Ishikawa (cell line): ENCODE data around the gene RYR1.

ENCODE experiments used
- CEBPB ChIP-seq: IDR thresholded peaks from 2 replicates; pipeline ENCODE4 v1.6.1; 2012
- CREB1 ChIP-seq: IDR thresholded peaks from 2 replicates; pipeline ENCODE4 v1.6.1; 2012; ENCODE audit warnings: low read depth
- EGR1 ChIP-seq: IDR thresholded peaks from 2 replicates; pipeline ENCODE4 v1.6.1; 2012
- EP300 ChIP-seq: IDR thresholded peaks from 2 replicates; pipeline ENCODE4 v1.6.1; 2012; ENCODE audit warnings: borderline replicate concordance
- FOXM1 ChIP-seq: IDR thresholded peaks from 2 replicates; pipeline ENCODE4 v1.6.1; 2012; ENCODE audit warnings: low read depth, borderline replicate concordance
- NFIC ChIP-seq: IDR thresholded peaks from 2 replicates; pipeline ENCODE4 v1.6.1; 2012
- RAD21 ChIP-seq: IDR thresholded peaks from 2 replicates; pipeline ENCODE4 v1.6.1; 2012; ENCODE audit warnings: low read depth
- TAF1 ChIP-seq: IDR thresholded peaks from 2 replicates; pipeline ENCODE4 v1.6.1; 2012; ENCODE audit warnings: low read depth, mild to moderate bottlenecking
- TEAD4 ChIP-seq: IDR thresholded peaks from 2 replicates; pipeline ENCODE4 v1.6.1; 2012
- YY1 ChIP-seq: IDR thresholded peaks from 2 replicates; pipeline ENCODE4 v1.6.1; 2012; ENCODE audit warnings: low read depth
- ZBTB7A ChIP-seq: IDR thresholded peaks from 2 replicates; pipeline ENCODE4 v1.6.1; 2012; ENCODE audit warnings: low read depth
- TF ChIP-seq, protein P1 (sequence below): IDR thresholded peaks from 2 replicates; pipeline ENCODE4 v1.6.1; 2012
- TF ChIP-seq, protein P2 (sequence below): IDR thresholded peaks from 2 replicates; pipeline ENCODE4 v1.6.1; 2012
- TF ChIP-seq, protein P3 (sequence below): IDR thresholded peaks from 2 replicates; pipeline ENCODE4 v1.6.1; 2012; ENCODE audit warnings: low read depth, mild to moderate bottlenecking

The RYR1 gene

DNA sequence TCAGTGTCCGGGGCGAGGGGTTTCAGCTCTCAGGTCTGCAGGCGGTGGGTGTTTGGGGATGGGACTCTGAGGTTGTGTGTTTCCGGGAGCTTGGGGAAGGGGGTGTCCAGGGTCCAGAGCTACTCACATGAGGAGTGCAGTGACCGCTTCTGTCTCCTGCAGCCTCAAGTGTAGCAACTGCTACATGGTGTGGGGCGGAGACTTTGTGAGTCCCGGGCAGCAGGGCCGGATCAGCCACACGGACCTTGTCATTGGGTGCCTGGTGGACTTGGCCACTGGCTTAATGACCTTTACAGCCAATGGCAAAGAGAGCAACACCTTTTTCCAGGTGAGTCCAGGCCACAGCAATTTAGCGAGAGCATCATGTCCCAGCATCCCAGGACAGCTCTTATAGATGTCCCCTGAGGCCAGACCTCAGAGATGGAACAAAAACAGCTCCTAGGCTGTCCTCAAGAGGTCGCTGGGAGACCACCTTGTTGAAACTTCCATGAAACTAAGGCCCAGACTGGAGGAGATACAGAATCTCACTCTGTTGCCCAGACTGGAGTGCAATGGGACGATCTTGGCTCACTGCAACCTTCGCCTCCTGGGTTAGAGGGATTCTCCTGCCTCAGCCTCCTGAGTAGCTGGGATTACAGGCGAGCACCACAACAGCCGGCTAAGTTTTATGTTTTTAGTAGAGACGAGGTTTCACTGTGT lies 44.9 kb downstream of the RYR1 start:
- TF ChIP-seq EP300 (no peak), RAD21 (peak; percentile 62)

DNA sequence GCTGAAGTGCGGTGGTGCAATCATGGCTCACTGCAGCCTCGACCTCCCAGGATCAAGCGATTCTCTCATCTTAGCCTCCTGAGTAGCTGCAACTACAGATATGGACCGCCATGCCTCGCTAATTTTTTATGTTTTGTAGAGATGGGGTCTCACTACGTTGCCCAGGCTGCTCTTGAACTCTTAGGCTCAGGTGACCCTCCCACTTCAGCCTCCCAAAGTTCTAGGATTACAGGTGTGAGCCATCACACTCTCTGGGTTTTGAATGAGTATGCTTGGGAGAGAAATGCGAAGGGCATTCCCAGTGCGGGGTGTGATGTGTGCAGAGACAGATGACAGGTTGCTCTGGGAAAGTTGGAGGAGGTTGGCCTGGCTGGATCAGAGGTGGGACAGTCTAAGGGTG lies 49.0 kb downstream of the RYR1 start:
- TF ChIP-seq ZBTB7A = no peak
- TF ChIP-seq EGR1 = no peak
- no peak for TF ChIP-seq EP300
- TF ChIP-seq CEBPB = no peak
- TF ChIP-seq, protein P1, sequence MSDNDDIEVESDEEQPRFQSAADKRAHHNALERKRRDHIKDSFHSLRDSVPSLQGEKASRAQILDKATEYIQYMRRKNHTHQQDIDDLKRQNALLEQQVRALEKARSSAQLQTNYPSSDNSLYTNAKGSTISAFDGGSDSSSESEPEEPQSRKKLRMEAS = no peak
- no peak for TF ChIP-seq CREB1
- no peak for TF ChIP-seq YY1

DNA sequence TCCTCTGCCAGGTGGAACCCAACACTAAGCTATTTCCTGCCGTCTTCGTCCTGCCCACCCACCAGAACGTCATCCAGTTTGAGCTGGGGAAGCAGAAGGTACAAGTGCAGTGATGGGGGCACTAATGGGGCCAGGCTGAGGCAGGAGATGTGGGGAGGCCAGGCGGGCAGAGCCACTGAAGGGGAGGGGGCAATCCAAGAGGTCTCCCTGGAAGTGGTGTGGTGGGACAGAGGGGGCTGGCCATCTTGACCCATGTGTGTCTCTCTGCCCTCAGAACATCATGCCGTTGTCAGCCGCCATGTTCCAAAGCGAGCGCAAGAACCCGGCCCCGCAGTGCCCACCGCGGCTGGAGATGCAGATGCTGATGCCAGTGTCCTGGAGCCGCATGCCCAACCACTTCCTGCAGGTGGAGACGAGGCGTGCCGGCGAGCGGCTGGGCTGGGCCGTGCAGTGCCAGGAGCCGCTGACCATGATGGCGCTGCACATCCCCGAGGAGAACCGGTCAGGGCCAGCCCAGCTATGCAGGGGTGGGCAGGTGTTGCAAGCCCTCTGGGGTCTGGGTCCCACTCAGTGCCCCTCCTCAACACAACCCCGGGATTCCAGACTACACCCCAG lies 49.6 kb downstream of the RYR1 start:
- no peak for TF ChIP-seq ZBTB7A
- TF ChIP-seq NFIC = no peak
- TF ChIP-seq, protein P2, sequence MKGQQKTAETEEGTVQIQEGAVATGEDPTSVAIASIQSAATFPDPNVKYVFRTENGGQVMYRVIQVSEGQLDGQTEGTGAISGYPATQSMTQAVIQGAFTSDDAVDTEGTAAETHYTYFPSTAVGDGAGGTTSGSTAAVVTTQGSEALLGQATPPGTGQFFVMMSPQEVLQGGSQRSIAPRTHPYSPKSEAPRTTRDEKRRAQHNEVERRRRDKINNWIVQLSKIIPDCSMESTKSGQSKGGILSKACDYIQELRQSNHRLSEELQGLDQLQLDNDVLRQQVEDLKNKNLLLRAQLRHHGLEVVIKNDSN = no peak
- no peak for TF ChIP-seq FOXM1

DNA sequence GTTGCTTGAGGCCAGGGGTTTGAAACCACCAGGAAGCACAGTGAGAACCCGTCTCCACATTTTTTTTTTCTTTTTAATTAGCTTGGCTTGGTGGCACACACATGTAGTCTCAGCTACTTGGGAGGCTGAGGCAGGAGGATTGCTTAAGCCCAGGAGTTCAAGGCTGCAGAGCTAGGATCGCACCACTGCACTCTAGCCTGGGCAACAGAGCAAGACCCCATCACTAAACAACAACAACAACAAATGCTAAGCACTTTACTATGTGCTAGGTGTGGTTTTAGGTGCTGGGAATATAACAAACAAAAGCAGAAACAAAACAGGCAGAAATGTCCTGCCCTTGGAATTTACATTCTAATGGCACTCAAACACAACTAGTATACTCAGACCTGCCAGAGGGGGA lies 51.3 kb downstream of the RYR1 start:
- TF ChIP-seq, protein P1 = no peak
- TF ChIP-seq ZBTB7A = no peak
- no peak for TF ChIP-seq FOXM1
- TF ChIP-seq NFIC = no peak
- TF ChIP-seq TEAD4 = no peak
- TF ChIP-seq EP300 = no peak
- TF ChIP-seq YY1 = no peak
- TF ChIP-seq CEBPB = no peak
- TF ChIP-seq, protein P3, sequence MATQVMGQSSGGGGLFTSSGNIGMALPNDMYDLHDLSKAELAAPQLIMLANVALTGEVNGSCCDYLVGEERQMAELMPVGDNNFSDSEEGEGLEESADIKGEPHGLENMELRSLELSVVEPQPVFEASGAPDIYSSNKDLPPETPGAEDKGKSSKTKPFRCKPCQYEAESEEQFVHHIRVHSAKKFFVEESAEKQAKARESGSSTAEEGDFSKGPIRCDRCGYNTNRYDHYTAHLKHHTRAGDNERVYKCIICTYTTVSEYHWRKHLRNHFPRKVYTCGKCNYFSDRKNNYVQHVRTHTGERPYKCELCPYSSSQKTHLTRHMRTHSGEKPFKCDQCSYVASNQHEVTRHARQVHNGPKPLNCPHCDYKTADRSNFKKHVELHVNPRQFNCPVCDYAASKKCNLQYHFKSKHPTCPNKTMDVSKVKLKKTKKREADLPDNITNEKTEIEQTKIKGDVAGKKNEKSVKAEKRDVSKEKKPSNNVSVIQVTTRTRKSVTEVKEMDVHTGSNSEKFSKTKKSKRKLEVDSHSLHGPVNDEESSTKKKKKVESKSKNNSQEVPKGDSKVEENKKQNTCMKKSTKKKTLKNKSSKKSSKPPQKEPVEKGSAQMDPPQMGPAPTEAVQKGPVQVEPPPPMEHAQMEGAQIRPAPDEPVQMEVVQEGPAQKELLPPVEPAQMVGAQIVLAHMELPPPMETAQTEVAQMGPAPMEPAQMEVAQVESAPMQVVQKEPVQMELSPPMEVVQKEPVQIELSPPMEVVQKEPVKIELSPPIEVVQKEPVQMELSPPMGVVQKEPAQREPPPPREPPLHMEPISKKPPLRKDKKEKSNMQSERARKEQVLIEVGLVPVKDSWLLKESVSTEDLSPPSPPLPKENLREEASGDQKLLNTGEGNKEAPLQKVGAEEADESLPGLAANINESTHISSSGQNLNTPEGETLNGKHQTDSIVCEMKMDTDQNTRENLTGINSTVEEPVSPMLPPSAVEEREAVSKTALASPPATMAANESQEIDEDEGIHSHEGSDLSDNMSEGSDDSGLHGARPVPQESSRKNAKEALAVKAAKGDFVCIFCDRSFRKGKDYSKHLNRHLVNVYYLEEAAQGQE = no peak
- TF ChIP-seq, protein P2 = no peak

DNA sequence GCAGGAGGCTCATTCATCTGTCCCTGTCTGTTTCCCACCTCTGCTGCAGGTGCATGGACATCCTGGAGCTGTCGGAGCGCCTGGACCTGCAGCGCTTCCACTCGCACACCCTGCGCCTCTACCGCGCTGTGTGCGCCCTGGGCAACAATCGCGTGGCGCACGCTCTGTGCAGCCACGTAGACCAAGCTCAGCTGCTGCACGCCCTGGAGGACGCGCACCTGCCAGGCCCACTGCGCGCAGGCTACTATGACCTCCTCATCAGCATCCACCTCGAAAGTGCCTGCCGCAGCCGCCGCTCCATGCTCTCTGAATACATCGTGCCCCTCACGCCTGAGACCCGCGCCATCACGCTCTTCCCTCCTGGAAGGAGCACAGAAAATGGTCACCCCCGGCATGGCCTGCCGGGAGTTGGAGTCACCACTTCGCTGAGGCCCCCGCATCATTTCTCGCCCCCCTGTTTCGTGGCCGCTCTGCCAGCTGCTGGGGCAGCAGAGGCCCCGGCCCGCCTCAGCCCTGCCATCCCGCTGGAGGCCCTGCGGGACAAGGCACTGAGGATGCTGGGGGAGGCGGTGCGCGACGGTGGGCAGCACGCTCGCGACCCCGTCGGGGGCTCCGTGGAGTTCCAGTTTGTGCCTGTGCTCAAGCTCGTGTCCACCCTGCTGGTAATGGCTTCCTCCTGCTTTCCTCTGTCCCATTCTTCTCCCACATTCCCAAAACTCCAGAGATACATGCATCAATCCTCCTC lies 52.2 kb downstream of the RYR1 start:
- TF ChIP-seq TEAD4 (no peak), RAD21 (no peak), ZBTB7A (no peak), NFIC (no peak), EP300 (no peak), YY1 (no peak), CEBPB (no peak), FOXM1 (no peak), TAF1 (no peak), CREB1 (no peak)
- TF ChIP-seq, protein P3 = no peak
- TF ChIP-seq, protein P1 = no peak
- TF ChIP-seq, protein P2 = no peak
